Heart right ventricle (tissue), 16 donors: ENCODE data around the gene RAB11FIP3. TPM values are rescaled to one million over a fixed set of nuclear protein-coding genes. Genes with fewer than 3 reads are reported as not detected.

Source experiments
- ATAC-seq, 8 donors: fragments of 200-7000 bp; cut with Tn5 transposase; one replicate each; pipeline ENCODE4 v1.9.1; 2020; ENCODE audit warnings: mild to moderate bottlenecking in 8 of 8, moderate library complexity in 8 of 8, moderate number of reproducible peaks in 1 of 8
- DNase-seq, 2 donors: peaks; one replicate each; pipeline ENCODE4 v3.0.0-alpha.2; 2020
- H3K27ac ChIP-seq, 10 donors: fragments of 200-600 bp; sonication (generic) in 2 of 10; one replicate each; pipeline versions ENCODE4 v1.5.0 to v1.8.0; 2020 to 2022; ENCODE audit warnings: mild to moderate bottlenecking in 3 of 10
- H3K27me3 ChIP-seq, 7 donors: fragments of 200-600 bp; one replicate each; pipeline ENCODE4 v1.8.0; 2021 to 2022; ENCODE audit warnings: mild to moderate bottlenecking in 2 of 7
- H3K36me3 ChIP-seq, 9 donors: fragments of 200-600 bp; sonication (generic) in 1 of 9; one replicate each; pipeline versions ENCODE4 v1.5.0 to v1.8.0; 2020 to 2022; ENCODE audit warnings: mild to moderate bottlenecking in 2 of 9
- H3K4me1 ChIP-seq, 9 donors: fragments of 200-600 bp; sonication (generic) in 1 of 9; one replicate each; pipeline versions ENCODE4 v1.5.0 to v1.8.0; 2020 to 2022; ENCODE audit warnings: mild to moderate bottlenecking in 4 of 9
- H3K4me3 ChIP-seq, 10 donors: fragments of 200-600 bp; sonication (generic) in 2 of 10; one replicate each; pipeline versions ENCODE4 v1.5.0 to v1.8.0; 2020 to 2022; ENCODE audit warnings: mild to moderate bottlenecking in 7 of 10, moderate library complexity in 2 of 10
- H3K9me3 ChIP-seq, 11 donors: fragments of 200-600 bp in 10 of 11; sonication (generic) in 2 of 11; one replicate each; pipeline versions ENCODE4 v1.5.0 to v1.8.0; 2013 to 2022; ENCODE audit warnings: mild to moderate bottlenecking in 2 of 11, control low read depth in 1 of 11, moderate library complexity in 1 of 11
- WGBS, 2 donors: extraction: QIAGEN DNeasy Blood & Tissue Kit; methylation state at CpG; one replicate each; pipeline ENCODE4 v1.1.7; 2013; ENCODE audit warnings: inconsistent platforms in 1 of 2; 5-methylcytosine and 5-hydroxymethylcytosine counted together
- intact Hi-C, 10 donors: fragments of 100-400 bp; cut with DNase I; formaldehyde crosslinking; loops; one replicate each; pipeline versions ENCODE4 v1.11.1 to v1.14.2; 2022
- polyA plus RNA-seq, 2 donors: library from polyadenylated mRNA; stranded (reverse); fragments of 200-250 nt; gene quantifications; one replicate each; pipeline ENCODE4 v1.2.3, GENCODE V29; 2013
- total RNA-seq, 10 donors: library from RNA; stranded (reverse); fragmentation: NEBNext Ultra II Directional in 3 of 10; extraction: Animal tissue kit (Norgen Biotek cat#: 25700) in 3 of 10; gene quantifications; one replicate each; pipeline versions ENCODE4 v1.2.1 to v1.2.4, GENCODE V29; 2021 to 2023
- TF ChIP-seq, protein P1 (sequence below), 9 donors: fragments of 200-600 bp; sonication (generic) in 2 of 9; IDR thresholded peaks; one replicate each; pipeline versions ENCODE4 v1.5.0 to v1.8.0; 2021 to 2022; ENCODE audit warnings: antibody characterized with exemption in 9 of 9, mild to moderate bottlenecking in 5 of 9, moderate library complexity in 1 of 9
- donor health status: Arrhythmogenic right ventricular cardiomyopathy.
- donor health status: ischemic (EF 13 %, LVEDD 7.1; RV severe dilation, severe dysfunction).
- donor health status: healthy with polysubstance abuse.
- donor health status: DM: no; HTN: yes; CAD: no.
- donor health status: DM: no; HTN: no; CAD: no.
- donor health status: ischemic (EF 25% LVEDD 6.9; RV normal size, moderate dysfunction).
- donor health status: ischemic (EF 25% LVEDD 5.7; RV mildly dilated, moderate dysfunction).
- donor health status: healthy.
- donor health status: DM: yes; HTN: yes; CAD: no.
- donor health status: Ischemic cardiomyopathy.
- donor health status: ischemic (EF 35%, LVEDD 5.7; RV mildly dilated, moderate dysfunction).
- donor health status: nonischemic (EF 11% LVEDD 7.7; RV severe dilation, severe dysfunction).
- donor health status: DM: yes; HTN: yes; CAD: no.
- donor health status: PGD.
- donor health status: ischemic (EF 29% LVEDD 5.4; RV normal size, mild dysfunction).
- donor health status: nonischemic (EF 23%, LVEDD 6.1; RV moderate dilation, normal function).

The RAB11FIP3 gene
- total and polyA plus RNA-seq, 12 donors, result 16.6 to 40.3 (median 29.1) TPM

DNA sequence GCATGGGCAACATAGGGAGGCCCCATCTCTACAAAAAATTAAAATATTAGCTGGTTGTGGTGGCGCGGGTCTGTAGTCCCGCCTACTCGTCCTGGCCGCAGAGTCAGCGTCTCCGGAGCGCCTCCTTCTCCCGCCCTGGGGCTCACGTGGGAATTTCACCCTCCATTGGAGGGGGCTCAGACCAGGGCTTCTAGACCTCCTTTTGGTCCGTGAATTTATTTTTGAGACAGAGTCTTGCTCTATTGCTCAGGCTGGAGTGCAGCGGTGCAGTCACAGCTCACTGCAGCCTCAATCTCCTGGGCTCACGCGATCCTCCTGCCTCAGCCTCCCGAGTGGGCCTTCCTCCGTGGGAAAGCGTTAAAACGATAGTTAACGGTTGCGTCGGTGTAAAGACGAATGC, 28.8 kb upstream of the RAB11FIP3 start:
- ATAC-seq (peak in 4 of 8 donors; percentile 19 to 37 (median 32)), DNase-seq (no peak)
- Histone ChIP-seq H3K9me3 (peaks cover 0 to 5% (median 0%) of the 10 kb centered on the region in 11 donors), H3K4me1 (peaks cover 2 to 36% (median 22%) of the 10 kb centered on the region in 9 donors), H3K27me3 (no peaks in the 10 kb centered on the region), H3K4me3 (peak overlapping the region in 9 of 10 donors; percentile 54 to 72 (median 65)), H3K27ac (peak overlapping the region; percentile 51 to 91 (median 82)), H3K36me3 (peaks cover 0 to 14% (median 0%) of the 10 kb centered on the region in 9 donors)
- intact Hi-C loops, result loop anchor here in 2 of 10 donors (1.0 to 10.0 kb wide), 2 partner anchors 34 to 88 kb away; no protein-coding TSS in a partner anchor
- TF ChIP-seq, protein P1, sequence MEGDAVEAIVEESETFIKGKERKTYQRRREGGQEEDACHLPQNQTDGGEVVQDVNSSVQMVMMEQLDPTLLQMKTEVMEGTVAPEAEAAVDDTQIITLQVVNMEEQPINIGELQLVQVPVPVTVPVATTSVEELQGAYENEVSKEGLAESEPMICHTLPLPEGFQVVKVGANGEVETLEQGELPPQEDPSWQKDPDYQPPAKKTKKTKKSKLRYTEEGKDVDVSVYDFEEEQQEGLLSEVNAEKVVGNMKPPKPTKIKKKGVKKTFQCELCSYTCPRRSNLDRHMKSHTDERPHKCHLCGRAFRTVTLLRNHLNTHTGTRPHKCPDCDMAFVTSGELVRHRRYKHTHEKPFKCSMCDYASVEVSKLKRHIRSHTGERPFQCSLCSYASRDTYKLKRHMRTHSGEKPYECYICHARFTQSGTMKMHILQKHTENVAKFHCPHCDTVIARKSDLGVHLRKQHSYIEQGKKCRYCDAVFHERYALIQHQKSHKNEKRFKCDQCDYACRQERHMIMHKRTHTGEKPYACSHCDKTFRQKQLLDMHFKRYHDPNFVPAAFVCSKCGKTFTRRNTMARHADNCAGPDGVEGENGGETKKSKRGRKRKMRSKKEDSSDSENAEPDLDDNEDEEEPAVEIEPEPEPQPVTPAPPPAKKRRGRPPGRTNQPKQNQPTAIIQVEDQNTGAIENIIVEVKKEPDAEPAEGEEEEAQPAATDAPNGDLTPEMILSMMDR (IDR thresholded peaks at IDR 0.05), result no peak
- 4% methylated on average over 22 of the region's 22 CpGs for WGBS, 2 donors

DNA sequence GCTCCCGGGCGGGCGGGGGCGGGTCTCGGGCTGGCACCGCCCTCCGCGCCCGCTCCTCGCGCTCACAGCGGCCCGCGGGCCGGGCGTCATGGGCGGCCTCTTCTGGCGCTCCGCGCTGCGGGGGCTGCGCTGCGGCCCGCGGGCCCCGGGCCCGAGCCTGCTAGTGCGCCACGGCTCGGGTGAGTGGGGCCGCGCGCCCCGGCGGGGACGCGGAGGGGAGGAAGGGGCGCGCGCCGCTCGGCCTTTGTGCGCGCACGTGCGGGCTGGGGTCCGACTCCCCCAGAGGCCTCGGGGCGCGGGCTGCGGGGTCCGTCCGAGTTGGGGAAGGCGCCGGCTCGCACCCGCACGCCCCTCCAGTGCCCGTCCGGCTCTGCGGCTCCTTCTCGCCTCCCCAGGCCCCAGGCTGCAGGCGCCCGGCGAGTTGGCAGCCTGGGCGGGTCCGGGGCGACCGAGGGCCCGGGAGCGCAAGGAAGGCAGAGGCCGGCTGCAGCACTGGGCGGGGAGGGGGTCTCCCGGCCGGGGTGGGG, 28.3 kb upstream of the RAB11FIP3 start, which contains the start of gene NME4:
Gene NME4, plus strand, starts transcription at position 65 of the 527 bp plus-strand sequence. Its CDS starts 24 bp downstream, at position 89.
- 0 to 1% methylated on average over 43 to 73 of the region's 75 CpGs for WGBS, 2 donors
- TF ChIP-seq, protein P1 (IDR thresholded peaks at IDR 0.05), result no peak
- intact Hi-C loops, result loop anchor here in 1 of 10 donors (10.0 kb wide), 1 partner anchor 88 kb away; no protein-coding TSS in a partner anchor
- Histone ChIP-seq H3K9me3 (no peaks in the 10 kb centered on the region), H3K27ac (peak within 1 kb of the TSS; percentile 76 to 91 (median 84)), H3K4me1 (peaks cover 2 to 37% (median 24%) of the 10 kb centered on the region in 9 donors), H3K4me3 (peak within 1 kb of the TSS; percentile 35 to 72 (median 64)), H3K27me3 (no peaks in the 10 kb centered on the region), H3K36me3 (peaks cover 0 to 14% (median 0%) of the 10 kb centered on the region in 9 donors)
- no peak for DNase-seq
- peak in 2 of 8 donors; percentile 2 to 18 for ATAC-seq

GRCh38 chr16:397736-398332, 27.6 kb upstream of the RAB11FIP3 start:
- peak; percentile 9 to 63 (median 50) for ATAC-seq
- H3K4me1 ChIP-seq, result peaks cover 2 to 43% (median 29%) of the 10 kb centered on the region in 9 donors
- intact Hi-C loops, result loop anchor here in 1 of 10 donors (10.0 kb wide), 1 partner anchor 87 kb away; no protein-coding TSS in a partner anchor

More at GRCh38 chr16:397736-398332, 27.6 kb upstream of the RAB11FIP3 start:
- H3K9me3 ChIP-seq, result no peaks in the 10 kb centered on the region
- TF ChIP-seq, protein P1 (IDR thresholded peaks at IDR 0.05), result peak in 6 of 9 donors; percentile 15 to 58 (median 48)
- DNase-seq, result peak; percentile 73 to 74
- WGBS, 2 donors, result 21 to 22% methylated on average over 21 to 25 of the region's 29 CpGs
- H3K27me3 ChIP-seq, result no peaks in the 10 kb centered on the region
- peaks cover 0 to 14% (median 0%) of the 10 kb centered on the region in 9 donors for H3K36me3 ChIP-seq
- peak overlapping the region in 9 of 10 donors; percentile 2 to 72 (median 65) for H3K4me3 ChIP-seq
- H3K27ac ChIP-seq, result peak overlapping the region in 9 of 10 donors; percentile 65 to 91 (median 85)
